Loucy (cell line): ENCODE measurements around the gene GPSM3.

Experiments
- H2AFZ ChIP-seq: fragments of 200-600 bp; sonication (generic); 2 replicates; pipeline ENCODE4 v1.6.0; 2016; ENCODE audit warnings: antibody characterized with exemption, mild to moderate bottlenecking, low read length, moderate library complexity
- H3F3A ChIP-seq: fragments of 200-600 bp; 2 replicates; pipeline ENCODE4 v1.6.0; 2016; ENCODE audit warnings: antibody characterized with exemption, low read depth, mild to moderate bottlenecking
- H3K27me3 ChIP-seq: fragments of 200-600 bp; sonication (generic); 2 replicates; pipeline ENCODE4 v1.6.1; 2014; ENCODE audit warnings: low read length, mild to moderate bottlenecking; ENCODE audit not compliant: insufficient read depth, poor library complexity, severe bottlenecking
- H3K36me3 ChIP-seq: fragments of 200-600 bp; sonication (generic); 2 replicates; pipeline ENCODE4 v1.6.1; 2016; ENCODE audit warnings: low read length; ENCODE audit not compliant: insufficient read depth
- H3K4me1 ChIP-seq: fragments of 200-600 bp; sonication (generic); 2 replicates; pipeline ENCODE4 v1.5.1; 2014; ENCODE audit warnings: low read length, mild to moderate bottlenecking; ENCODE audit not compliant: insufficient read depth, poor library complexity, severe bottlenecking
- H3K4me2 ChIP-seq: fragments of 200-600 bp; sonication (generic); 2 replicates; pipeline ENCODE4 v1.6.0; 2014; ENCODE audit warnings: antibody characterized with exemption, low read length, low read depth, mild to moderate bottlenecking; ENCODE audit not compliant: poor library complexity, severe bottlenecking
- H3K4me3 ChIP-seq: fragments of 200-600 bp; sonication (generic); 2 replicates; pipeline ENCODE4 v1.5.1; 2014; ENCODE audit warnings: low read length, mild to moderate bottlenecking, mixed read lengths; ENCODE audit not compliant: poor library complexity, severe bottlenecking
- H3K79me2 ChIP-seq: fragments of 200-600 bp; sonication (generic); 2 replicates; pipeline ENCODE4 v1.6.1; 2014; ENCODE audit warnings: low read length; ENCODE audit not compliant: insufficient read depth
- H3K9ac ChIP-seq: fragments of 200-600 bp; sonication (generic); 2 replicates; pipeline ENCODE4 v1.6.0; 2014; ENCODE audit warnings: mild to moderate bottlenecking, low read depth, low read length, moderate library complexity; ENCODE audit not compliant: poor library complexity, severe bottlenecking
- H3K9me2 ChIP-seq: fragments of 200-600 bp; sonication (generic); replicated peaks from 2 replicates; pipeline ENCODE4 v1.6.1; 2016; ENCODE audit warnings: low read depth, low read length, mixed read lengths
- H3K9me3 ChIP-seq: fragments of 200-600 bp; sonication (generic); 2 replicates; pipeline ENCODE4 v1.6.1; 2014; ENCODE audit warnings: mild to moderate bottlenecking, antibody characterized with exemption, low read length, low read depth; ENCODE audit not compliant: insufficient read depth
- H4K20me1 ChIP-seq: fragments of 200-600 bp; sonication (generic); 2 replicates; pipeline ENCODE4 v1.6.0; 2014; ENCODE audit warnings: antibody characterized with exemption, low read length, mild to moderate bottlenecking; ENCODE audit not compliant: insufficient read depth, poor library complexity, severe bottlenecking
- CTCF ChIP-seq: fragments of 200-600 bp; sonication (generic); conservative IDR thresholded peaks from 2 replicates; pipeline ENCODE4 v1.5.1; 2014; ENCODE audit warnings: mild to moderate bottlenecking, antibody characterized with exemption, low read length
- EZH2phosphoT487 ChIP-seq: fragments of 200-600 bp; IDR thresholded peaks from 2 replicates; pipeline ENCODE4 v1.6.1; 2018; ENCODE audit warnings: antibody characterized with exemption, mild to moderate bottlenecking, moderate library complexity, borderline replicate concordance

GPSM3 gene

GRCh38 chr6:32175322-32175710, 17.1 kb downstream of the GPSM3 start:
- H3K4me2 ChIP-seq = peak overlapping the region; percentile 85
- H3K9ac ChIP-seq = peak overlapping the region; percentile 98
- no peaks in the 10 kb centered on the region for H3K9me3 ChIP-seq
- H3F3A ChIP-seq = peaks cover 4% of the 10 kb centered on the region; the same call in 1 of the 2 replicates
- H3K27me3 ChIP-seq = no peaks in the 10 kb centered on the region
- peaks cover 52% of the 10 kb centered on the region for H3K79me2 ChIP-seq
- H3K9me2 ChIP-seq = no peaks in the 10 kb centered on the region
- H4K20me1 ChIP-seq = no peaks in the 10 kb centered on the region
- H3K36me3 ChIP-seq = no peaks in the 10 kb centered on the region
- TF ChIP-seq EZH2phosphoT487 (no peak), CTCF (no peak)
- no peak overlapping the region for H2AFZ ChIP-seq
- H3K4me1 ChIP-seq = peaks cover 47% of the 10 kb centered on the region
- peak overlapping the region; percentile 88 for H3K4me3 ChIP-seq

GRCh38 chr6:32174416-32174815, 18.0 kb downstream of the GPSM3 start:
- H3K4me1 ChIP-seq = peaks cover 40% of the 10 kb centered on the region
- peak overlapping the region; percentile 85 for H3K4me2 ChIP-seq
- H4K20me1 ChIP-seq = no peaks in the 10 kb centered on the region
- TF ChIP-seq CTCF (no peak), EZH2phosphoT487 (no peak)
- H3F3A ChIP-seq = peaks cover 4% of the 10 kb centered on the region; the same call in 1 of the 2 replicates
- H3K36me3 ChIP-seq = no peaks in the 10 kb centered on the region
- H3K79me2 ChIP-seq = peaks cover 43% of the 10 kb centered on the region
- no peak overlapping the region for H2AFZ ChIP-seq
- H3K27me3 ChIP-seq = no peaks in the 10 kb centered on the region
- H3K9me3 ChIP-seq = no peaks in the 10 kb centered on the region
- H3K4me3 ChIP-seq = peak overlapping the region; percentile 88
- peak overlapping the region; percentile 8 for H3K9ac ChIP-seq
- H3K9me2 ChIP-seq = no peaks in the 10 kb centered on the region

- H3K4me3 ChIP-seq = no peak overlapping the region
- no peaks in the 10 kb centered on the region for H3K9me2 ChIP-seq
- H4K20me1 ChIP-seq = no peaks in the 10 kb centered on the region
- H3K4me1 ChIP-seq = peaks cover 37% of the 10 kb centered on the region
- peaks cover 34% of the 10 kb centered on the region for H3K79me2 ChIP-seq
- no peak overlapping the region for H2AFZ ChIP-seq
- no peaks in the 10 kb centered on the region for H3K9me3 ChIP-seq
- H3K9ac ChIP-seq = peak overlapping the region; percentile 8
- no peaks in the 10 kb centered on the region for H3K27me3 ChIP-seq
- no peak for TF ChIP-seq CTCF
- TF ChIP-seq EZH2phosphoT487 = no peak
- no peak overlapping the region for H3K4me2 ChIP-seq
- peaks cover 4% of the 10 kb centered on the region; the same call in 1 of the 2 replicates for H3F3A ChIP-seq
- peaks cover 6% of the 10 kb centered on the region; the same call in 1 of the 2 replicates for H3K36me3 ChIP-seq
Measured at GRCh38 chr6:32173051-32173727, 19.3 kb downstream of the GPSM3 start.
